Ishikawa (cell line): ENCODE results near the gene RGS10.

Experiments used
- CEBPB ChIP-seq: IDR thresholded peaks from 2 replicates; pipeline ENCODE4 v1.6.1; 2012
- CREB1 ChIP-seq: IDR thresholded peaks from 2 replicates; pipeline ENCODE4 v1.6.1; 2012; ENCODE audit warnings: low read depth
- EGR1 ChIP-seq: IDR thresholded peaks from 2 replicates; pipeline ENCODE4 v1.6.1; 2012
- EP300 ChIP-seq: IDR thresholded peaks from 2 replicates; pipeline ENCODE4 v1.6.1; 2012; ENCODE audit warnings: borderline replicate concordance
- FOXM1 ChIP-seq: IDR thresholded peaks from 2 replicates; pipeline ENCODE4 v1.6.1; 2012; ENCODE audit warnings: low read depth, borderline replicate concordance
- MAX ChIP-seq: IDR thresholded peaks from 2 replicates; pipeline ENCODE4 v1.6.1; 2012
- NFIC ChIP-seq: IDR thresholded peaks from 2 replicates; pipeline ENCODE4 v1.6.1; 2012
- RAD21 ChIP-seq: IDR thresholded peaks from 2 replicates; pipeline ENCODE4 v1.6.1; 2012; ENCODE audit warnings: low read depth
- REST ChIP-seq: IDR thresholded peaks from 2 replicates; pipeline ENCODE4 v1.6.1; 2012; ENCODE audit warnings: low read depth, mild to moderate bottlenecking
- TAF1 ChIP-seq: IDR thresholded peaks from 2 replicates; pipeline ENCODE4 v1.6.1; 2012; ENCODE audit warnings: low read depth, mild to moderate bottlenecking
- TCF12 ChIP-seq: IDR thresholded peaks from 2 replicates; pipeline ENCODE4 v1.6.1; 2012; ENCODE audit warnings: low read depth
- TEAD4 ChIP-seq: IDR thresholded peaks from 2 replicates; pipeline ENCODE4 v1.6.1; 2012
- USF1 ChIP-seq: IDR thresholded peaks from 2 replicates; pipeline ENCODE4 v1.6.1; 2012
- YY1 ChIP-seq: IDR thresholded peaks from 2 replicates; pipeline ENCODE4 v1.6.1; 2012; ENCODE audit warnings: low read depth
- ZBTB7A ChIP-seq: IDR thresholded peaks from 2 replicates; pipeline ENCODE4 v1.6.1; 2012; ENCODE audit warnings: low read depth

RGS10 gene

GRCh38 chr10:119450606-119451299 is 91.8 kb downstream of the RGS10 start:
- TF ChIP-seq MAX, result no peak
- no peak for TF ChIP-seq REST
- TF ChIP-seq EGR1, result no peak
- no peak for TF ChIP-seq ZBTB7A
- TF ChIP-seq TCF12, result no peak
- TF ChIP-seq FOXM1, result no peak
- TF ChIP-seq CREB1, result no peak
- no peak for TF ChIP-seq EP300
- TF ChIP-seq CEBPB, result no peak
- TF ChIP-seq USF1, result no peak
- TF ChIP-seq TAF1, result no peak
- no peak for TF ChIP-seq RAD21
- TF ChIP-seq YY1, result no peak
- no peak for TF ChIP-seq NFIC
- no peak for TF ChIP-seq TEAD4
